A549 (cell line): Measurements from ENCODE around the gene KIF26A. TPM values are rescaled to one million over a fixed set of nuclear protein-coding genes. Genes with fewer than 3 reads are reported as not detected.

Experiments used
- ATAC-seq, 2 experiments: fragments of 200-7000 bp in 1 of 2; fragments of >200 bp in 1 of 2; cut with Nextera tagmentation in 1 of 2; cut with Tn5 transposase in 1 of 2; 3 replicates each; pipeline versions ENCODE4 v1.8.0 to v1.9.1; 2018 to 2020; ENCODE audit warnings: mild to moderate bottlenecking in 1 of 2, moderate library complexity in 1 of 2
- CTCF ChIA-PET: fragments of 300-600 bp; sonication (Branson Sonifier 250); formaldehyde crosslinking; extraction: SDS; loops from one replicate; lab custom pipeline; 2021; ENCODE audit warnings: antibody characterized with exemption, inconsistent platforms; lab: Yijun Ruan, JAX
- POLR2A ChIA-PET: fragments of 350-600 bp; formaldehyde crosslinking; extraction: SDS; loops from one replicate; lab custom pipeline; 2021; ENCODE audit warnings: antibody characterized with exemption, inconsistent platforms; lab: Yijun Ruan, JAX
- DNase-seq, 2 experiments: peaks; one replicate each; pipeline versions ENCODE4 v3.0.0 to v3.0.0-alpha.2; 2011 to 2016; ENCODE audit warnings: low read depth in 1 of 2, low spot score in 1 of 2
- FAIRE-seq: peaks from 2 replicates; lab custom pipeline; 2011; peaks lifted over from hg19 to GRCh38; lab: Jason Lieb, UNC
- H3K27ac ChIP-seq, 2 experiments: fragments of >200 bp; sonication (Bioruptor Twin); formaldehyde crosslinking; 3 replicates each; pipeline ENCODE4 v1.5.1; 2016 to 2017
- H3K4me1 ChIP-seq: fragments of >200 bp; sonication (Bioruptor Twin); formaldehyde crosslinking; 3 replicates; pipeline ENCODE4 v1.6.1; 2016
- H3K4me2 ChIP-seq: fragments of >200 bp; sonication (Bioruptor Twin); formaldehyde crosslinking; 3 replicates; pipeline ENCODE4 v1.6.1; 2016
- H3K4me3 ChIP-seq: fragments of >200 bp; sonication (Bioruptor Twin); formaldehyde crosslinking; 3 replicates; pipeline ENCODE4 v1.5.1; 2016
- H3K9me3 ChIP-seq: fragments of >200 bp; sonication (Bioruptor Twin); formaldehyde crosslinking; 3 replicates; pipeline ENCODE4 v1.6.1; 2016
- CBX2 ChIP-seq: fragments of 200-600 bp; sonication (generic); IDR thresholded peaks from 2 replicates; pipeline ENCODE4 v1.6.1; 2016; ENCODE audit warnings: low read depth, mild to moderate bottlenecking, borderline replicate concordance
- CHD2 ChIP-seq: fragments of 150-350 bp; IDR thresholded peaks from 2 replicates; pipeline ENCODE4 v1.6.1; 2014; ENCODE audit warnings: low read length; ENCODE audit not compliant: partially characterized antibody
- EHF ChIP-seq: fragments of 250-450 bp; sonication (Bioruptor Pico); IDR thresholded peaks from 2 replicates; pipeline ENCODE4 v1.5.0; 2020; ENCODE audit warnings: mild to moderate bottlenecking
- FOXS1 ChIP-seq: fragments of 250-450 bp; sonication (Bioruptor Pico); IDR thresholded peaks from 2 replicates; pipeline ENCODE4 v1.5.0; 2020; ENCODE audit warnings: mild to moderate bottlenecking, moderate library complexity
- HEYL ChIP-seq: fragments of 250-450 bp; sonication (Bioruptor Pico); IDR thresholded peaks from 2 replicates; pipeline ENCODE4 v1.8.0; 2021; ENCODE audit warnings: mild to moderate bottlenecking, moderate library complexity
- HOXA7 ChIP-seq: fragments of 250-450 bp; sonication (Bioruptor Pico); IDR thresholded peaks from 2 replicates; pipeline ENCODE4 v1.5.0; 2020; ENCODE audit warnings: mild to moderate bottlenecking, moderate library complexity
- JUN ChIP-seq, 2 experiments: fragments of >200 bp; sonication (Bioruptor Twin); formaldehyde crosslinking; IDR thresholded peaks; 2 replicates in 1 of 2; 3 replicates in 1 of 2; pipeline ENCODE4 v1.6.1; 2016 to 2017
- NPAS2 ChIP-seq: fragments of 250-450 bp; sonication (Bioruptor Pico); IDR thresholded peaks from 2 replicates; pipeline ENCODE4 v1.8.0; 2022; ENCODE audit warnings: mild to moderate bottlenecking, moderate library complexity, borderline replicate concordance
- PHF8 ChIP-seq: fragments of 200-600 bp; sonication (generic); IDR thresholded peaks from 2 replicates; pipeline ENCODE4 v1.6.1; 2016; ENCODE audit warnings: low read depth, mild to moderate bottlenecking, antibody characterized with exemption, moderate library complexity, borderline replicate concordance
- RCOR1 ChIP-seq: fragments of 150-350 bp; IDR thresholded peaks from 2 replicates; pipeline ENCODE4 v1.6.1; 2014; ENCODE audit warnings: antibody characterized with exemption, low read length, low read depth
- SREBF2 ChIP-seq: fragments of 450-650 bp; IDR thresholded peaks from 2 replicates; pipeline ENCODE4 v1.6.1; 2014; ENCODE audit warnings: mild to moderate bottlenecking, moderate library complexity
- ZNF302 ChIP-seq: fragments of 250-450 bp; sonication (Bioruptor Pico); IDR thresholded peaks from 2 replicates; pipeline ENCODE4 v1.9.0; 2021; ENCODE audit warnings: inconsistent platforms, mild to moderate bottlenecking, moderate library complexity
- WGBS: methylation state at CpG from one replicate; pipeline ENCODE4 v1.1.6; 2017; ENCODE audit errors: missing lambda C conversion rate; 5-methylcytosine and 5-hydroxymethylcytosine counted together
- polyA plus RNA-seq, 4 experiments: library from polyadenylated mRNA; depleted of rRNA in 3 of 4; stranded (reverse); fragments of >200 nt; fragmentation: RNase III in 1 of 4; extraction: RNeasy Plus Mini Kit Qiagen cat#74134 plus additional on column Dnase treatment in 1 of 4; gene quantifications; 2 replicates in 3 of 4; 3 replicates in 1 of 4; pipeline ENCODE4 v1.2.3, GENCODE V29; 2011 to 2017
- TF ChIP-seq, protein P1 (sequence below): fragments of 200-600 bp; sonication (generic); IDR thresholded peaks from 2 replicates; pipeline ENCODE4 v1.6.1; 2016; ENCODE audit warnings: antibody characterized with exemption, mild to moderate bottlenecking, moderate library complexity
- TF ChIP-seq, protein P2 (sequence below): fragments of 250-450 bp; sonication (Bioruptor Pico); IDR thresholded peaks from 2 replicates; pipeline ENCODE4 v1.5.0; 2021; ENCODE audit warnings: mild to moderate bottlenecking, moderate library complexity, borderline replicate concordance
- TF ChIP-seq, protein P3 (sequence below): IDR thresholded peaks from 2 replicates; pipeline ENCODE4 v1.6.1; 2012
- TF ChIP-seq, protein P4 (sequence below): fragments of 450-650 bp; IDR thresholded peaks from 2 replicates; pipeline ENCODE4 v1.6.1; 2014; ENCODE audit warnings: antibody characterized with exemption

The KIF26A gene
- polyA plus RNA-seq, 2 of the 4 experiments (the other 2 are of a cell fraction) = 0.28 to 2.3 TPM

DNA sequence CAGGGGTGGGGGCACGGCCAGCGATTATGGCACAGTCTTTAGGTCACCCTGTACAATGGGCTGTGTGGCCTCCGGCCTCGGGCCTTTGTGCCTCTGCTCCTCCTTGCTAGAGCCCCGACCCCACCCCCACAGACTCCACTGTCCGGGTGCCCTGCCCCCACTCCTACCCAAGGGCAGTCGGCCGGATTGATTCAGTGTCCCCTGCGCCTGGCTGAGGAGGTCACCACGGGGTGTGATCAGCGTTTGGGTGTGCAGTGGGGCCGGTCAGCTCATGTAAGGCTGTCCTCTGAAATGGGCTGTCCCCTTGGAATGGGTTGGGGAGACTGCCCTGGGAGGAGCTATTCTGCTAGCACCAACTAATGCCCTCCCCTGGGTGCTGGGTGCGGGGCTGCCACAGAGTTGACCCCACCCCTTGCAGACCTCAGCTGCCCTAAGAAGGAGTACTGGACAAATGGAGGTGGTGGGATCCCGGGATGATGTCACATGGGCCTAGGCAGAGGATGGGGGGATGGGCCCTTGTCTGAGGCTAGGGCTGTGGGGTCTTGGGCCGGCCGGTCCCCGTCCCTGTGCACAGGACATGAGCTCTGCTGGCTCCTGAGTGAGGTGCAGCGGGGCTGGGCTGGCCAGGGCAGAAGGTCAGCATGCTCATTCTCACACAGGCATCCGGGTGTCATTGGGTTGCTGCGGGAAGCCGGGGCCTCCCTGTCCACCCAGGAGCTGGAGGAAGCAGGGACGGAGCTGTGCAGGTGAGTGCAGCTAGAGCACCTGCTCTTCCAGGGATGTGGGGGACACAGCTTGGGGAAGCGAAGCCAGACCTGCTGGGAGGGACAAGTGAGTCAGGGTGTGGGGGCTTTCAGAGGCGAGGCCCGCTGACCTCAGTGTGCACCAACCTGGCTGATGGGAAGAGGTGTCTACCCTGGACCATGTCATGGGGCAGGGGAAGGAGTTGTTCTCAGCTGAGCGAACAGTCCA, 29.5 kb upstream of the KIF26A start:
- ChIA-PET CTCF (interaction anchor here (0.6 to 1.5 kb wide), 7 partner anchors 13 to 456 kb away, joined by 3 to 8 read pairs (median 3); no protein-coding TSS in a partner anchor), POLR2A (no interaction called here)
- H3K4me3 ChIP-seq = no peak overlapping the region
- no peaks in the 10 kb centered on the region for H3K4me1 ChIP-seq
- WGBS = 71% methylated on average over 14 of the region's 26 CpGs
- FAIRE-seq = no peak
- no peak overlapping the region for H3K27ac ChIP-seq
- no peak for ATAC-seq
- no peak for DNase-seq
- H3K9me3 ChIP-seq = no peaks in the 10 kb centered on the region
- TF ChIP-seq NPAS2 (no peak), SREBF2 (no peak), CBX2 (no peak), CHD2 (no peak), HEYL (CRISPR knock-in tag) (no peak), JUN (IDR thresholded peaks at IDR 0.05) (no peak), RCOR1 (no peak)
- TF ChIP-seq, protein P1, sequence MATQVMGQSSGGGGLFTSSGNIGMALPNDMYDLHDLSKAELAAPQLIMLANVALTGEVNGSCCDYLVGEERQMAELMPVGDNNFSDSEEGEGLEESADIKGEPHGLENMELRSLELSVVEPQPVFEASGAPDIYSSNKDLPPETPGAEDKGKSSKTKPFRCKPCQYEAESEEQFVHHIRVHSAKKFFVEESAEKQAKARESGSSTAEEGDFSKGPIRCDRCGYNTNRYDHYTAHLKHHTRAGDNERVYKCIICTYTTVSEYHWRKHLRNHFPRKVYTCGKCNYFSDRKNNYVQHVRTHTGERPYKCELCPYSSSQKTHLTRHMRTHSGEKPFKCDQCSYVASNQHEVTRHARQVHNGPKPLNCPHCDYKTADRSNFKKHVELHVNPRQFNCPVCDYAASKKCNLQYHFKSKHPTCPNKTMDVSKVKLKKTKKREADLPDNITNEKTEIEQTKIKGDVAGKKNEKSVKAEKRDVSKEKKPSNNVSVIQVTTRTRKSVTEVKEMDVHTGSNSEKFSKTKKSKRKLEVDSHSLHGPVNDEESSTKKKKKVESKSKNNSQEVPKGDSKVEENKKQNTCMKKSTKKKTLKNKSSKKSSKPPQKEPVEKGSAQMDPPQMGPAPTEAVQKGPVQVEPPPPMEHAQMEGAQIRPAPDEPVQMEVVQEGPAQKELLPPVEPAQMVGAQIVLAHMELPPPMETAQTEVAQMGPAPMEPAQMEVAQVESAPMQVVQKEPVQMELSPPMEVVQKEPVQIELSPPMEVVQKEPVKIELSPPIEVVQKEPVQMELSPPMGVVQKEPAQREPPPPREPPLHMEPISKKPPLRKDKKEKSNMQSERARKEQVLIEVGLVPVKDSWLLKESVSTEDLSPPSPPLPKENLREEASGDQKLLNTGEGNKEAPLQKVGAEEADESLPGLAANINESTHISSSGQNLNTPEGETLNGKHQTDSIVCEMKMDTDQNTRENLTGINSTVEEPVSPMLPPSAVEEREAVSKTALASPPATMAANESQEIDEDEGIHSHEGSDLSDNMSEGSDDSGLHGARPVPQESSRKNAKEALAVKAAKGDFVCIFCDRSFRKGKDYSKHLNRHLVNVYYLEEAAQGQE = no peak
- H3K4me2 ChIP-seq = no peak overlapping the region

DNA sequence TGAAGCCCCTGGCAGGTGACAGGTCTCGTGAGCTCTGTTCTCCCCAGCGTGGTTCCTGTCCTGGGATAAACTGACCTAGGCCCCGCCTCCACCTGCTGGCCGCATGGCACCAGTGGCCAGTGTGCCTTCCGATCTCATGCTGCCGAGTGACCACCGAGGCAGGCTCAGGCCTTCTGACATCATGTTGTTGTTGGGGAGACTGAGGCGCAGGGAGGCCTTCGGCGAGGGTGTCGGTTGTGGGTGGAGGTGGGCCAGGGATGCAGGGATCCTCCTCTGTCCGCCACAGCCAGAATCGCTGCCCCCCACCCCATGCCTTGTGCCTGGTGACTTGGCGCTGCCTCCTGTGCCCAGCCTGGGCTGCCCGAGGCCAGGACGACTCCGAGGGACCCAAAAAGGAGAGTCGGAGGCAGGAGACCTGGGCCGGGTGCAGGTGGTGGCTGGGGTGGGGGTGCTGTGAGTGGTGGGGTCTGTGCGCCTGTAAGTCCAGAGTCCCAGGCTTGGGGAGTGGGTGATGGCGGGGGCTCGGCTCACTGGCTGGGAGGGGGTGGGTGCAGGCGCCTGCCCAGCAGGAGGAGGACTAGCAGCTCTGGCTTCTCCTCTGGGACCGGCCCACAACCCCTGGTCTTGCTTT, 28.5 kb upstream of the KIF26A start:
- H3K4me3 ChIP-seq = no peak overlapping the region
- no peaks in the 10 kb centered on the region for H3K4me1 ChIP-seq
- ChIA-PET CTCF (interaction anchor here (1.1 to 1.4 kb wide), 3 partner anchors 15 to 31 kb away, joined by 3 to 8 read pairs (median 3); no protein-coding TSS in a partner anchor), POLR2A (no interaction called here)
- no peak overlapping the region for H3K27ac ChIP-seq
- H3K4me2 ChIP-seq = no peak overlapping the region
- no peak for FAIRE-seq
- TF ChIP-seq, protein P2, sequence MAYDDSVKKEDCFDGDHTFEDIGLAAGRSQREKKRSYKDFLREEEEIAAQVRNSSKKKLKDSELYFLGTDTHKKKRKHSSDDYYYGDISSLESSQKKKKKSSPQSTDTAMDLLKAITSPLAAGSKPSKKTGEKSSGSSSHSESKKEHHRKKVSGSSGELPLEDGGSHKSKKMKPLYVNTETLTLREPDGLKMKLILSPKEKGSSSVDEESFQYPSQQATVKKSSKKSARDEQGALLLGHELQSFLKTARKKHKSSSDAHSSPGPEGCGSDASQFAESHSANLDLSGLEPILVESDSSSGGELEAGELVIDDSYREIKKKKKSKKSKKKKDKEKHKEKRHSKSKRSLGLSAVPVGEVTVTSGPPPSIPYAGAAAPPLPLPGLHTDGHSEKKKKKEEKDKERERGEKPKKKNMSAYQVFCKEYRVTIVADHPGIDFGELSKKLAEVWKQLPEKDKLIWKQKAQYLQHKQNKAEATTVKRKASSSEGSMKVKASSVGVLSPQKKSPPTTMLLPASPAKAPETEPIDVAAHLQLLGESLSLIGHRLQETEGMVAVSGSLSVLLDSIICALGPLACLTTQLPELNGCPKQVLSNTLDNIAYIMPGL (CRISPR knock-in tag) = no peak
- TF ChIP-seq, protein P3, sequence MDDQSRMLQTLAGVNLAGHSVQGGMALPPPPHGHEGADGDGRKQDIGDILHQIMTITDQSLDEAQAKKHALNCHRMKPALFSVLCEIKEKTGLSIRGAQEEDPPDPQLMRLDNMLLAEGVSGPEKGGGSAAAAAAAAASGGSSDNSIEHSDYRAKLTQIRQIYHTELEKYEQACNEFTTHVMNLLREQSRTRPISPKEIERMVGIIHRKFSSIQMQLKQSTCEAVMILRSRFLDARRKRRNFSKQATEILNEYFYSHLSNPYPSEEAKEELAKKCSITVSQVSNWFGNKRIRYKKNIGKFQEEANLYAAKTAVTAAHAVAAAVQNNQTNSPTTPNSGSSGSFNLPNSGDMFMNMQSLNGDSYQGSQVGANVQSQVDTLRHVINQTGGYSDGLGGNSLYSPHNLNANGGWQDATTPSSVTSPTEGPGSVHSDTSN = no peak
- TF ChIP-seq PHF8 (no peak), ZNF302 (CRISPR knock-in tag) (no peak), HOXA7 (CRISPR knock-in tag) (no peak), FOXS1 (CRISPR knock-in tag) (no peak), EHF (CRISPR knock-in tag) (no peak)
- TF ChIP-seq, protein P4, sequence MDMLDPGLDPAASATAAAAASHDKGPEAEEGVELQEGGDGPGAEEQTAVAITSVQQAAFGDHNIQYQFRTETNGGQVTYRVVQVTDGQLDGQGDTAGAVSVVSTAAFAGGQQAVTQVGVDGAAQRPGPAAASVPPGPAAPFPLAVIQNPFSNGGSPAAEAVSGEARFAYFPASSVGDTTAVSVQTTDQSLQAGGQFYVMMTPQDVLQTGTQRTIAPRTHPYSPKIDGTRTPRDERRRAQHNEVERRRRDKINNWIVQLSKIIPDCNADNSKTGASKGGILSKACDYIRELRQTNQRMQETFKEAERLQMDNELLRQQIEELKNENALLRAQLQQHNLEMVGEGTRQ = no peak
- H3K9me3 ChIP-seq = no peaks in the 10 kb centered on the region
- ATAC-seq = no peak
- 81% methylated on average over 14 of the region's 24 CpGs for WGBS
- DNase-seq = no peak
